Measurements from ENCODE around the gene SYAP1. TPM values are rescaled to one million over a fixed set of nuclear protein-coding genes. Genes with fewer than 3 reads are reported as not detected.

The SYAP1 gene
- total RNA-seq, 4 donors from 2014 or later: 10.6 to 26.4 (median 16.9) TPM

DNA sequence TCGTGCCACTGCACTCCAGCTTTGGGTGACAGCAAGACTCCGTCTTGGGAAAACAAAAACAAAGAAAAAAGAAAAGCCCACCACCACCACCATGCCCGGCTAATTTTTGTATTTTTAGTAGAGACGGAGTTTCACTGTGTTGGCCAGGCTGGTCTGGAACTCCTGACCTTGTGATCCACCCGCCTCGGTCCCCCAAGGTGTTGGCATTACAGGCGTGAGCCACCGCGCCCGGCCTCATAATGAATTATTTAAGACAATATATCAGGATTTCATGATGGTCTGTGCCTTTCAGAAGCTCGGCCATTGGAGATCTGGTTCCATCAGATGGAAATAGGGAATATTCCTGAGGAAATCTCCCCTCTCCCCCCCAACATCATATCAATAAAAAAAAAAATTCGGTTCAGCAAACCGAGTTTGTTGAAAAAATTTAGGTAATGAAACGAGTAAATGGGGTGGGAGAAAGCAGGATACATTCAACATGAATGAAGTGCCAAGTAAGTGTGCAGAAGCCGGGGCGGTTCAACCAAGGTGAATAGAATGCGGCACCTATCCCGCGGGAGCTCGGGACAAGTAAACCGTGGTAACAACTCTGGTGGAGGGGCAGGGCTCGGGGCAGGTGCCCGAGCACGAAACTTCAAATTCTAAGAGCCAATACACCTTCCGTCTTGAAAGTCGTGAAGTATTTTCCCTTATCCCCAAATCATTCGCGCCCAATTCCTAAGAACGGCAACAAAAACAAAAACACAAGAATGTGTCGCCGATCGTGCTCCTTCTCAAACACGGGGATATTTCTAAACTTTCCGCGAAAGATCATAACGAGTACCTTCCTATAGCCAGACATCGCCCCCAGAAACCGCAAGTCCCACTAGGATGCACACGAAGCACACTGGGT is 66.1 kb downstream of the SYAP1 start:
- DNase-seq (peak; percentile 10 to 22), ATAC-seq (peak in 1 of 2 donors; percentile 38)
- no peaks in the 10 kb centered on the region for H3K36me3 ChIP-seq
- TF ChIP-seq POLR2A (IDR thresholded peaks at IDR 0.05): no peak
- TF ChIP-seq, protein P1, sequence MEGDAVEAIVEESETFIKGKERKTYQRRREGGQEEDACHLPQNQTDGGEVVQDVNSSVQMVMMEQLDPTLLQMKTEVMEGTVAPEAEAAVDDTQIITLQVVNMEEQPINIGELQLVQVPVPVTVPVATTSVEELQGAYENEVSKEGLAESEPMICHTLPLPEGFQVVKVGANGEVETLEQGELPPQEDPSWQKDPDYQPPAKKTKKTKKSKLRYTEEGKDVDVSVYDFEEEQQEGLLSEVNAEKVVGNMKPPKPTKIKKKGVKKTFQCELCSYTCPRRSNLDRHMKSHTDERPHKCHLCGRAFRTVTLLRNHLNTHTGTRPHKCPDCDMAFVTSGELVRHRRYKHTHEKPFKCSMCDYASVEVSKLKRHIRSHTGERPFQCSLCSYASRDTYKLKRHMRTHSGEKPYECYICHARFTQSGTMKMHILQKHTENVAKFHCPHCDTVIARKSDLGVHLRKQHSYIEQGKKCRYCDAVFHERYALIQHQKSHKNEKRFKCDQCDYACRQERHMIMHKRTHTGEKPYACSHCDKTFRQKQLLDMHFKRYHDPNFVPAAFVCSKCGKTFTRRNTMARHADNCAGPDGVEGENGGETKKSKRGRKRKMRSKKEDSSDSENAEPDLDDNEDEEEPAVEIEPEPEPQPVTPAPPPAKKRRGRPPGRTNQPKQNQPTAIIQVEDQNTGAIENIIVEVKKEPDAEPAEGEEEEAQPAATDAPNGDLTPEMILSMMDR (IDR thresholded peaks at IDR 0.05 in 4 of 5, conservative IDR thresholded peaks at IDR 0.05 in 1 of 5): no peak
- H3K9me3 ChIP-seq: no peaks in the 10 kb centered on the region
- in situ Hi-C loops (cut with MboI; ENCODE audit: low sequenced_read_pairs in 4 of 4) (loop anchor here in 1 of 4 donors (10.0 kb wide), 1 partner anchor 61 kb away; no protein-coding TSS in a partner anchor), intact Hi-C loops (cut with DNase I; ENCODE audit: low total_unique reads) (loop anchor here (1.0 to 5.0 kb wide), 5 partner anchors 52 to 1111 kb away; partner anchors contain the start of genes RBBP7 and SYAP1)
- peak overlapping the region; percentile 74 to 93 (median 86) for H3K27ac ChIP-seq
- no peaks in the 10 kb centered on the region for H3K27me3 ChIP-seq
- peak overlapping the region; percentile 68 to 84 (median 73) for H3K4me3 ChIP-seq
- peaks cover 3 to 7% of the 10 kb centered on the region in 2 donors for H3K4me1 ChIP-seq

DNA sequence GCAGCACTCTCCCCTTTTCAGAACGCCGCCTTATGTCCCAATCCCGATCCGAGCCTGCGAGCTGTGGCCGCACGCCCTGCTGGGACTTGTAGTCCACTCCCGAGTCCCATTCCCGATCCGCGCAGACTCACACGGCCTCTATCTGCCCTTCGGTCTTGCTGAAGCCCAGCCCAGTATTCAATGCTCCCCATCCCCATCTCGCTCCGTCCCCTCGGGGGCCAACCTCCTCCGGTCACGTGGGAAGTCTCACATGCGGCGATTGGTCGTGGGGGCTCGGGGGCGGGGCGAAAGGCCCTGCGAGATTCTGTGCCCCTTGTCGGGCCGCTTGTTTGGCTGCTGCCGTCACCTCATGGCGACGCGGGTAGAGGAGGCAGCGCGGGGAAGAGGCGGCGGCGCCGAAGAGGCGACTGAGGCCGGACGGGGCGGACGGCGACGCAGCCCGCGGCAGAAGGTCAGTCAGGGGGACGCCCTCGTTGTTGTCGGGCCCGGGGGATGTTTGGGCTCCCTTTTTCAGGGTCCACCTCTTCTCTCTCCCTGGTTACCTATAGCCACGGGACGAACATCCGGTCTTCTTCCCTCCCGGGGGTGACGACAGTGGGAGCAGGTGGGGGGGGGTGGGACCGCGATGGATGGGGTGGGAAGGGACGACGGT is 66.9 kb downstream of the SYAP1 start, which contains the start of gene TXLNG:
TXLNG (plus strand) TSS at position 328 of the 652 bp plus-strand sequence; CDS start at position 350, 22 bp downstream.
- DNase-seq (peak; percentile 97 to 98), ATAC-seq (peak; percentile 97 to 99)
- H3K27ac ChIP-seq: peak within 1 kb of the TSS; percentile 91 to 93 (median 92)
- peak within 1 kb of the TSS; percentile 68 to 84 (median 74) for H3K4me3 ChIP-seq
- no peaks in the 10 kb centered on the region for H3K9me3 ChIP-seq
- peaks cover 3 to 7% of the 10 kb centered on the region in 2 donors for H3K4me1 ChIP-seq
- in situ Hi-C loops (cut with MboI; ENCODE audit: low sequenced_read_pairs in 4 of 4): loop anchor here in 1 of 4 donors (10.0 kb wide), 1 partner anchor 61 kb away; no protein-coding TSS in a partner anchor
- intact Hi-C loops (cut with DNase I; ENCODE audit: low total_unique reads): loop anchor here (1.0 to 5.0 kb wide), 5 partner anchors 51 to 1111 kb away; partner anchors contain the start of genes RBBP7 and SYAP1
- no peaks in the 10 kb centered on the region for H3K27me3 ChIP-seq
- H3K36me3 ChIP-seq: no peaks in the 10 kb centered on the region
- TF ChIP-seq, protein P1 (IDR thresholded peaks at IDR 0.05 in 4 of 5, conservative IDR thresholded peaks at IDR 0.05 in 1 of 5): no peak
- TF ChIP-seq POLR2A (IDR thresholded peaks at IDR 0.05): peak; percentile 87 to 92

DNA sequence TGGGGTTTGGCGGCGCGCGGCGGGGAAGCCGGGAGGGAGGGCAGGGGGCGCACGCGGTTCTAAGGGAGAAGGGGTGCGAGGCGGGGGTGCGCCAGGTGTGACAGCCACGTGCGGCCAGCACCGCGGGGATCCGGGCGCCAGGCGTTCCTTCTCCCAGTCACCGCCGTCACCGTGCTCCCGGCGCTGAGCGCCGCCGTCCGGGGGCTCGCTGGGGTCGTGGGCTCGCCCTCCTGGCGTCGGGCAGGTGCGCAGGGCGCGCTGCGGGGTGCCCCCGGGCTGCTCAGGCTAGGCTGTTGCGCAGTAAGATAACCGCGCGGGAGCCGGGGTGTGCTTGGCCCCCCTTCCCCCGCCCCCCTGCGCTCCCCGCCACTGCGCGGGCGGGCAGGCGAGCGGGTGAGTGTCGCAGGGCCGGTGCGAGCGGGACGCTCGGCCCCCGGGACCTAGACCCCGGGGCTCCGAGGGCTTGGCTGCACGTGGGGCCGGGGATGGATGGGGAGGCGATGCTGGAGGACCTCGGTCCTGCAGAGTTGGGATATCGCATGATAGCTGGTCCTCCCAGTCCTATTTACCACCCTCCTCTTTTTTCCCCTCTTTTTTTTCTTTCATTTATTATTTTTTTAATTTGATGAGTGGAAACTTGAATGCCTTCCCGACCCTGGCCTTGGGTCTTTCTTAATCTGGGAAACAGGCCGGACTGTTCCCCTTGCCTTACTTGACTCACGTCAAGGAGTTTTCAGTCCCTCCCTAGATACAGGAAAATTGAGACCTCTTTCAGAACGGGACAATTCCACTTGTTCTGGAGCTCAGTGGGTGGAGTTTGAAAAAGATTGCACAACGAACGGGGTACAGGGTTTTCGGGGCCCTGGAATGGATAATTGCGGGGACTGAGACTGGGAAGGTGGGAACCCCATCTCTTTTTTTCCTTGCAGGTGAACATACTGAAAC is 67.7 kb downstream of the SYAP1 start:
- H3K27ac ChIP-seq: peak overlapping the region; percentile 91 to 93 (median 92)
- in situ Hi-C loops (cut with MboI; ENCODE audit: low sequenced_read_pairs in 4 of 4): loop anchor here in 1 of 4 donors (10.0 kb wide), 1 partner anchor 62 kb away; no protein-coding TSS in a partner anchor
- H3K36me3 ChIP-seq: no peaks in the 10 kb centered on the region
- ATAC-seq (peak in 1 of 2 donors; percentile 9), DNase-seq (peak in 1 of 2 donors; percentile 11)
- TF ChIP-seq POLR2A (IDR thresholded peaks at IDR 0.05): peak in 1 of 2 donors; percentile 22
- TF ChIP-seq, protein P1 (IDR thresholded peaks at IDR 0.05 in 4 of 5, conservative IDR thresholded peaks at IDR 0.05 in 1 of 5): no peak
- no peaks in the 10 kb centered on the region for H3K9me3 ChIP-seq
- peak overlapping the region; percentile 68 to 84 (median 74) for H3K4me3 ChIP-seq
- intact Hi-C loops (cut with DNase I; ENCODE audit: low total_unique reads): loop anchor here (1.0 to 5.0 kb wide), 5 partner anchors 50 to 1112 kb away; partner anchors contain the start of genes RBBP7 and SYAP1
- H3K4me1 ChIP-seq: peaks cover 3 to 7% of the 10 kb centered on the region in 2 donors
- H3K27me3 ChIP-seq: no peaks in the 10 kb centered on the region
